ENCODE measurements around the gene MRPL42. TPM values are rescaled to one million over a fixed set of nuclear protein-coding genes. Genes with fewer than 3 reads are reported as not detected.

Gene MRPL42
- polyA plus RNA-seq, 1 donor (not counting 4 experiments of a cell fraction or from before 2014, with no cell fraction given), result 110 TPM

DNA sequence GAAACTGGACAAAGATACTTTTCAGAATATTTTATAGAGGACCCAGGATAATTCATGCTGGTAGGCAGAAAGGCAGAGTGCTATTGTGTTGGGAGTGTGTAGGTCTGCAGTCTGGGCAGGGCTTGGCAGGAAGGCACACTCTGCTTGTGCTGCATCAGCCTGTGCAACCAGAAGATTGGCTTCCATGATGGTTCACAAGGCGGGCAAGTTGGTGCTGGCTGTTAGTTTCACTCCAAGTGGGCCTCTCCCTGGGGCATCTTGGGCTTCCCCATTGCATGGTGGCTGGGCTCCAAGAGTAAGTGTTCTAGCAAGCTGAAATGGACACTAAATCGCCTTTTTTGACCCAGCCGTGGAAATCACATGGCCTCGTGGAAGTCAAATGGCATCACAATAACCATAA is 23.7 kb upstream of the MRPL42 start:
- Histone ChIP-seq H3K4me3 (ENCODE audit: control insufficient read depth in 2 of 3, extremely low read depth in 1 of 3, insufficient read depth in 2 of 3, low read depth in 1 of 3, low read length in 3 of 3) (no peak overlapping the region), H3K9ac (ENCODE audit: control insufficient read depth, extremely low read depth, insufficient read depth, low read length) (no peak overlapping the region), H3K4me2 (ENCODE audit: control insufficient read depth, extremely low read depth, insufficient read depth, low read depth, low read length) (peak overlapping the region; percentile 15), H3K27ac (ENCODE audit: control insufficient read depth, insufficient read depth, low read length) (no peak overlapping the region), H3K36me3 (ENCODE audit: control insufficient read depth in 2 of 2, extremely low read depth in 1 of 2, insufficient read depth in 2 of 2, low read length in 2 of 2) (no peaks in the 10 kb centered on the region), H2AFZ (ENCODE audit: control insufficient read depth, low read length) (no peak overlapping the region), H3K9me3 (ENCODE audit: control insufficient read depth, low read depth, low read length) (no peaks in the 10 kb centered on the region), H3K27me3 (ENCODE audit: control insufficient read depth, extremely low read depth, insufficient read depth, low read length) (no peaks in the 10 kb centered on the region), H3K4me1 (ENCODE audit: control insufficient read depth, extremely low read depth, insufficient read depth, low read length) (peaks cover 35% of the 10 kb centered on the region), H3K9me1 (ENCODE audit: control insufficient read depth, extremely low read depth, insufficient read depth, low read length) (peaks cover 2% of the 10 kb centered on the region), H3K79me2 (ENCODE audit: control insufficient read depth, insufficient read depth, low read length) (peaks cover 32% of the 10 kb centered on the region), H4K20me1 (ENCODE audit: control insufficient read depth, extremely low read depth, insufficient read depth, low read length) (peaks cover 19% of the 10 kb centered on the region)
- DNase-seq (ENCODE audit: low read depth, low spot score) (no peak), FAIRE-seq (no peak)
- dilution Hi-C loops (cut with MboI; ENCODE audit: extremely low pct_ligation_motif_present, low sequenced_read_pairs), result no loop called here
- TF ChIP-seq EZH2 (IDR thresholded peaks at IDR 0.05; ENCODE audit: low read length), result no peak
- no peak for TF ChIP-seq CTCF (optimal IDR thresholded peaks at IDR 0.05 in 1 of 3, IDR thresholded peaks at IDR 0.05 in 1 of 3, conservative IDR thresholded peaks at IDR 0.05 in 1 of 3; ENCODE audit: extremely low read depth in 1 of 3, insufficient read depth in 2 of 3, low read length in 3 of 3)

- Histone ChIP-seq H3K4me1 (ENCODE audit: control insufficient read depth, extremely low read depth, insufficient read depth, low read length) (peaks cover 16% of the 10 kb centered on the region), H3K9me1 (ENCODE audit: control insufficient read depth, extremely low read depth, insufficient read depth, low read length) (no peaks in the 10 kb centered on the region), H3K9ac (ENCODE audit: control insufficient read depth, extremely low read depth, insufficient read depth, low read length) (no peak overlapping the region), H3K27me3 (ENCODE audit: control insufficient read depth, extremely low read depth, insufficient read depth, low read length) (no peaks in the 10 kb centered on the region), H3K4me3 (ENCODE audit: control insufficient read depth in 2 of 3, extremely low read depth in 1 of 3, insufficient read depth in 2 of 3, low read depth in 1 of 3, low read length in 3 of 3) (no peak overlapping the region), H3K36me3 (ENCODE audit: control insufficient read depth in 2 of 2, extremely low read depth in 1 of 2, insufficient read depth in 2 of 2, low read length in 2 of 2) (no peaks in the 10 kb centered on the region), H3K4me2 (ENCODE audit: control insufficient read depth, extremely low read depth, insufficient read depth, low read depth, low read length) (no peak overlapping the region), H2AFZ (ENCODE audit: control insufficient read depth, low read length) (no peak overlapping the region), H3K27ac (ENCODE audit: control insufficient read depth, insufficient read depth, low read length) (no peak overlapping the region), H4K20me1 (ENCODE audit: control insufficient read depth, extremely low read depth, insufficient read depth, low read length) (no peaks in the 10 kb centered on the region), H3K9me3 (ENCODE audit: control insufficient read depth, low read depth, low read length) (no peaks in the 10 kb centered on the region), H3K79me2 (ENCODE audit: control insufficient read depth, insufficient read depth, low read length) (no peaks in the 10 kb centered on the region)
- TF ChIP-seq CTCF (optimal IDR thresholded peaks at IDR 0.05 in 1 of 3, IDR thresholded peaks at IDR 0.05 in 1 of 3, conservative IDR thresholded peaks at IDR 0.05 in 1 of 3; ENCODE audit: extremely low read depth in 1 of 3, insufficient read depth in 2 of 3, low read length in 3 of 3) (no peak), EZH2 (IDR thresholded peaks at IDR 0.05; ENCODE audit: low read length) (no peak)
- FAIRE-seq (no peak), DNase-seq (ENCODE audit: low read depth, low spot score) (no peak)
- dilution Hi-C loops (cut with MboI; ENCODE audit: extremely low pct_ligation_motif_present, low sequenced_read_pairs), result no loop called here
Measured at GRCh38 chr12:93447555-93448290, 19.6 kb upstream of the MRPL42 start.

Measured in keratinocyte (primary cell).